Measurements from ENCODE around the gene KIAA1755.

KIAA1755 gene, protein sequence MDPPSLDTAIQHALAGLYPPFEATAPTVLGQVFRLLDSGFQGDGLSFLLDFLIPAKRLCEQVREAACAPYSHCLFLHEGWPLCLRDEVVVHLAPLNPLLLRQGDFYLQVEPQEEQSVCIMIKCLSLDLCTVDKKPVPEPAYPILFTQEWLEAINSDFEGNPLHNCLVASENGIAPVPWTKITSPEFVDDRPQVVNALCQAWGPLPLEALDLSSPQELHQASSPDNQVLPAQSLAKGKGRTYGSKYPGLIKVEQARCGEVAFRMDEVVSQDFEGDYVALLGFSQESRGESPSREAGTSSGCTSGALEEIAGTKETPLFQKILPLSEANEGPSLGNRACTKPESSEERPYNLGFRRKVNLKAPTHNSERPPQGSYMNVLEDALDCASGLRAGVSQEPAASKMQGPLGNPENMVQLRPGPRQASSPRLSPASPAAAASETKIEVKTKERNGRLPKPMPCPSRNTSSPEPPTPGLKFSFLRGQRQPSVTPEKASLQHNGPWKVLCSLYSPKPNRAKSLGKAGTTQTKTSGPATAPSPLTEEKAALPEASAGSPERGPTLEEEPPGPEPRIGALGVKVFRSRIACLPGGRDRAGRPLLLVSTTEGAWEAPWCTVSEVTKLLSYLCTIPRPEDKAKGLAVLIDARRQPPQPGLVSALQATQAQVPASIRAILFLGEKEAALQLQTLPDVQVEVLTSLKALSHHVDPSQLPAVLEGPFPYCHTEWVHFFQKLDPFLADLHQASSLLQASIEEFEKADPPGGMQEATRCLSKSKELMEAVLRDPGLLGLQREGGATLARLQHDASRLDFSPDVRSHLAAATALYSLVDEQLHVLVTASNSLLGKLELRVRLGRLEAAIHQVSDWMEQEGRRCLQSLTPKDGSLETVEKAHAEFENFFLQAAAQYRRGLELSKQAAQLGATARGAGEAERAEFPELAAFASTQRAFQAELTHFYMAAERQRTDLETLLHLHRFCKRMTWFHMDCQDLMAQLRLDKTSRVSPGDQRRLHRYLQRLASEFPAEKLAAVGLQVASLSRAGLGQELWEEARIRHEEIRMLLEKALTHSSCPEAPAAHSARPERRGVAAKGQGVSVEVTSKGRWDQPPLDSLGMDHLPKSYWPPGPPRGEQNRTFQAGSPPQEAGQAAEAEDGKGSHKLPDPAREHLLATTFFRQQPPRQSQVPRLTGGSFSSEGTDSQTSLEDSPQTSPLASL

DNA sequence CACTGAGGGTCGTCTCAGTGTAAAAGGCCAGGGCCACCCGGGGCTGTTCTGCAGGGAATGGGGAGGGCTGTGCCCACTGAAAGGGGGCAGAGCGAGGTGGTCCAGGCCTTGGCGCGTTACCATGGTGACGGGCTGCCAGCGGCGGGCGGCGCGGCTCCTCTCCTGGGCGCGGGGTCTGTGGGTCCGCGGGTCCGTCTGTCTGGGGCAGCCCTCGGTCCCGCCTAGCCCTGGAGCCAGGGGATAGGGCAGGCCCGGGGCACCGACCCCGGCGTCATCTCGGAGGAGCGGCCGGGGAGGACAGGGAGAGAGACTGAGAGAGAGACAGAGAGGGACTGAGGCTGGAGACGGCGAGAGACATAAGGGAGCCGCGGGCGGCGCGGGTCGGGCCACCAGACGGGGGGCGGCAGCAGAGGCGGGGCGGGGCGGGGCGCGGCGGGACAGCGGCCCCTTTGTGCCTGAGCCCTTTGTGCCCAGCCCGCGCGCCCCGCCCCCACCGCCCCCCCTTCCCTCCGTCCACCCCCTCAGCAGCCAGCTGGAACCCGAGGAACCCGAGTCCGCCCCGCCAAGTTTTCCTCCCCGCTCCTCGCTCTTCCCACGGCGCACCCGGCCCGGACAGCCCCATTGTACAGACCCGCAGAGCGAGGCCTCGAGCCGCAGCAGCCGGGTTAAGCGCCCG, at the start of gene KIAA1755:
Gene KIAA1755, minus strand, starts transcription at position 358 of the 676 bp plus-strand sequence. Its CDS starts 235 bp downstream, at position 123.
- TF ChIP-seq, protein P1, sequence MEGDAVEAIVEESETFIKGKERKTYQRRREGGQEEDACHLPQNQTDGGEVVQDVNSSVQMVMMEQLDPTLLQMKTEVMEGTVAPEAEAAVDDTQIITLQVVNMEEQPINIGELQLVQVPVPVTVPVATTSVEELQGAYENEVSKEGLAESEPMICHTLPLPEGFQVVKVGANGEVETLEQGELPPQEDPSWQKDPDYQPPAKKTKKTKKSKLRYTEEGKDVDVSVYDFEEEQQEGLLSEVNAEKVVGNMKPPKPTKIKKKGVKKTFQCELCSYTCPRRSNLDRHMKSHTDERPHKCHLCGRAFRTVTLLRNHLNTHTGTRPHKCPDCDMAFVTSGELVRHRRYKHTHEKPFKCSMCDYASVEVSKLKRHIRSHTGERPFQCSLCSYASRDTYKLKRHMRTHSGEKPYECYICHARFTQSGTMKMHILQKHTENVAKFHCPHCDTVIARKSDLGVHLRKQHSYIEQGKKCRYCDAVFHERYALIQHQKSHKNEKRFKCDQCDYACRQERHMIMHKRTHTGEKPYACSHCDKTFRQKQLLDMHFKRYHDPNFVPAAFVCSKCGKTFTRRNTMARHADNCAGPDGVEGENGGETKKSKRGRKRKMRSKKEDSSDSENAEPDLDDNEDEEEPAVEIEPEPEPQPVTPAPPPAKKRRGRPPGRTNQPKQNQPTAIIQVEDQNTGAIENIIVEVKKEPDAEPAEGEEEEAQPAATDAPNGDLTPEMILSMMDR (IDR thresholded peaks at IDR 0.05), result no peak

DNA sequence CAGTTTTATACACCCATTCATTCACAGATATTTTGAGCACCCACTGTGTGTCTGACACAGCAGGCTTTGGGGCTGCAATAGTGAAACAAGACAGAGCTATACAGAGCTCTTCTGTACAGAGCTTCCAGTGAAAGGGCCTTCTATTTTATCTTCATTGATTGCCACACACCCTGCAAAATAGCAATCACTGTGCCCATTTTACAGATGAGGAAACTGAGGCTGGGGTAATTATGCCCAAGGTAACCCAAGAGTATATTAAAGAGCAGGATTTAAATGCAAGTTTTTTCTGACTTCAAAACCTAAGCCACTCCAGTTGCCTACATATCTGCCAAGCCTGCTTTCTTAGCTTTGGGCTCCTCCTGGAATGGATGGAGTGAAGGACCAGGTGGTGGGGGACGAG, 47.9 kb upstream of the KIAA1755 start:
- TF ChIP-seq, protein P1 (IDR thresholded peaks at IDR 0.05), result no peak

DNA sequence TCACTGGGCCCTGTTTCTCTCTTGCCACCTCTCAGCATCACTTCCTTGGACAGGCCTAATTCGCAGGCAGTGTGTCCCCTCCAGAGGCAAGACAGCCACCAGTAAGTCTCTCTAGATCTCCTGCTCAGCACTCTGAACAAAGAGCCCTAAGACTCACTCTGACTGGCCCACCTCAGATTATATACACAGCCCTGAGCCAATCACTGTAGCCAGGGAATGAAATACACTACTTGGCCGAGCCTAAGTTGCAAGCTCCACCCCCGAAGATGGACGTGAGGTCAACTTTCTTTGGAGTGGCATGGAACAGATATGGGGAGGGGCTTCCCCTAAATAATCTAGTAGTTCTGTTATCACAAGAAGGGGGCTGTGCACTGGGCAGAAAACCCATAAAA, 47.5 kb upstream of the KIAA1755 start:
- TF ChIP-seq, protein P1 (IDR thresholded peaks at IDR 0.05), result no peak

DNA sequence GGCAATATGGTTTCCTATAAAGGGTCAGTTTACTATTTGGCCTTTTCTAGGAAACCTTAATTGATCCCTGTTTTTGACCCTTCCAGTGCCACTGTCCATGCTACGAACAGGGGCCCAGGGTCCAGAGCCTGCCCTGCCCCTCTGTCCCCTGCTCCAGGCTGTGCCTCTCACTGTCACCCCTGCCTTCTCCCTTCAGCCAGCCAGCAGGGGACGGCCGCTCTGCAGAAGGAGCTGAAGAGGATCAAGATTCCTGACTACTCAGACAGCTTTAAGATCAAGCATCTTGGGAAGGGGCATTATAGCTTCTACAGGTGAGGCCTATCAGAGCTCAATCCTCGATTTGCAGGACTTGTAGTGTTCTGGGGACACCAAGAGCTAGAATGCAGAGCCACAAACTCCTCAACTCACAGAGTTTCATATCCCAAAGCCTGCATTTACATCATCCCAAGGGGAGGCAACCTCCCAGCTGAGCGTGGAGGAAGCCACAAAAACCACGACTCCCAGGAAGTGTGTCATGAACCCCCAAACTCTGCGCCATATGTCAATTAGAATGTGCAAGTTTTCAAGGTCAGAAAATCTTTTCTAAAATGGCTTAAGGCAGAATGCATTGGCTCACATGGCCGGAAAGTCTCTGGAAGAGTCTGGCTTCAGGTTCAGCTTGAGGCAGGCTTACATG, 47.0 kb upstream of the KIAA1755 start:
- TF ChIP-seq, protein P1 (IDR thresholded peaks at IDR 0.05), result no peak

DNA sequence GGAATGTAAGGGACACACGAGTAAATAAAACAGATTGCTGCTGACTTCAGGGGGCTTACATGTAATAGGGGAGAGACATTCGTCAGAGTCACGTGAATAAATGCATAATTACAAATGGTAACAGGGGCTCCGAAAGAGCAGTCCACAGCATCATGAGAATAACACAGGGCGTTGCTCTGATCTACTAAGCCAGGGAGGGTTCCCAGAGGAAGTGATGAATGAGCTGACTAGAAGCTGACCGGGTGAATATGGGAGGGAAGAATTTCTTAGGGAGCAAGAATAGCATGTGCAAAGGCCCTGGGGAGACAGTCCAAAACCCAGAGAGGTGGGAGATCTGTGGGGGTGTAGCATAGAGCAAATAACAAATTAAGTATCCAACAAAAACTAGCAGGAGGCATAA, 45.8 kb upstream of the KIAA1755 start:
- TF ChIP-seq, protein P1 (IDR thresholded peaks at IDR 0.05), result no peak

DNA sequence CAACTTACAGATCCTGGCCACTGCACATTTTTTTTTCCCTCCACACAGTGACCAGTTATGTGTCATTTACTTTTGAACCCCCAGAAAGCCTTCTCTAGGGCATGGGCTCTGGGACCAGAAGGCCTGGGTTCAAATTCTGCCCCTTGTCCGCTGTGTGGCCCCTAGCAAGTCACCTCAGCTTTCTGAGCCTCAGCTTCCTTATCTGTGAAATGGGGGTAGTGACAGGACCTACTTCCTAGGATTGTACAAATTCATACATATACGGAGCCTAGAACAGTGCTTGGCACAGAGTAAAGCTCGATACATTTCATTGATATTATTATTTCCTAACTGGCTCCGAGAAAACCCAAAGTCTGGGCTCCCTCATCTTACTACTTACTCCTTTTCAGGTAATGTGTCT, 45.0 kb upstream of the KIAA1755 start:
- TF ChIP-seq, protein P1 (IDR thresholded peaks at IDR 0.05), result no peak
